GM12873 (cell line): ENCODE data around the gene SP100.

ENCODE experiments used
- TF ChIP-seq, protein P1 (sequence below): IDR thresholded peaks from 2 replicates; pipeline ENCODE4 v1.5.1; 2012; ENCODE audit warnings: low read depth, mild to moderate bottlenecking, moderate library complexity, low read length, control low read depth; ENCODE audit not compliant: insufficient read depth; ENCODE audit errors: missing control alignments

The SP100 gene

DNA sequence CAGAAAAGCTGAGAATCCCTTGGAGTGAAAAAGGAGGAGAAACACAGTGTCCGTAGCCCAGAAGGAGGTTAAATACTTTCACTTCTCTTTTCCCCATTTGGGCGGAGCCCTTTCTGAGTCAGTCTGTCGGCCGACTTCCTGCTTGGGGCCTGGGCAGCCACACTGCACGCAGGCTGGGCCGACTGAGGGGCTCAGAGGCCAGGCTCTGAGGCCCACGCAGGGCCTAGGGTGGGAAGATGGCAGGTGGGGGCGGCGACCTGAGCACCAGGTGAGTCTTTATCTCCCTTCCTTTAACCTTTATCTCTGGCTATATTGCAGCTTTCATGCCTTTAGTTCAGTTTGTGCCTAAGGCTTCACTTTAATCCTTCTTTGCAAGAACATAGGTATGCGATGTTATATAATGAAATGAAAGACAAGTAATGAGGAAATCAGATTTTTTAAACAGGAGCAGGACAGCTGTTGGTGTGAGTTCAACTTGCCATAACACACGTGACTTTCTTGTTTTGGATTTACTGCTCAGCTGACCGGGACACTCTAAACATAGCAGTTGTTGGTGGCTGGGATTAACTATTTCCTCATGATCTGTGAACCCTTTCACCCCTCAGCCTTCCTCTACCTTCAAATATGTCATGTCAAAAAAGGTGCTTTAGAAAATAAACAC is at the start of gene SP100:
SP100 (plus strand) TSS at position 141 of the 661 bp plus-strand sequence; CDS start at position 237, 96 bp downstream.
- TF ChIP-seq, protein P1, sequence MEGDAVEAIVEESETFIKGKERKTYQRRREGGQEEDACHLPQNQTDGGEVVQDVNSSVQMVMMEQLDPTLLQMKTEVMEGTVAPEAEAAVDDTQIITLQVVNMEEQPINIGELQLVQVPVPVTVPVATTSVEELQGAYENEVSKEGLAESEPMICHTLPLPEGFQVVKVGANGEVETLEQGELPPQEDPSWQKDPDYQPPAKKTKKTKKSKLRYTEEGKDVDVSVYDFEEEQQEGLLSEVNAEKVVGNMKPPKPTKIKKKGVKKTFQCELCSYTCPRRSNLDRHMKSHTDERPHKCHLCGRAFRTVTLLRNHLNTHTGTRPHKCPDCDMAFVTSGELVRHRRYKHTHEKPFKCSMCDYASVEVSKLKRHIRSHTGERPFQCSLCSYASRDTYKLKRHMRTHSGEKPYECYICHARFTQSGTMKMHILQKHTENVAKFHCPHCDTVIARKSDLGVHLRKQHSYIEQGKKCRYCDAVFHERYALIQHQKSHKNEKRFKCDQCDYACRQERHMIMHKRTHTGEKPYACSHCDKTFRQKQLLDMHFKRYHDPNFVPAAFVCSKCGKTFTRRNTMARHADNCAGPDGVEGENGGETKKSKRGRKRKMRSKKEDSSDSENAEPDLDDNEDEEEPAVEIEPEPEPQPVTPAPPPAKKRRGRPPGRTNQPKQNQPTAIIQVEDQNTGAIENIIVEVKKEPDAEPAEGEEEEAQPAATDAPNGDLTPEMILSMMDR: no peak

DNA sequence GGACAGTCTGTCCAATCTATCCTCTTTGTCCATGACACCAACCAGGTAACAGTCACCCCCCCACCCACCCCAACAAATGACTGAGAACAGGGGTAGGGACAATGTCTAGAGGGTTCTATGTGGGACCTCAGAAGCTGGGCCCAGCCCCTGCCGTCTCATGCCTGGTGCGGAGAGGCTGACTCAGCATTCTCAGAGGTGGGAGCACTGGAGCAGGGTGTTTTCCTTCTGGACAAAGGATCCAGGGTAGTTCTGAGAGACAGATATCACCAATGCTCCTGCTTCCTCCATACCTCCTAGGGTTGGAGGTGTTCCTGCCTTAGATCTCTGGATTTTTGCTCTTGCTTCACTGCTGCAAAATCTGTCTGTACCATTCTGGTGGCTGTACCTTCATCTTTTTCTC is 33.9 kb upstream of the SP100 start:
- TF ChIP-seq, protein P1: no peak

DNA sequence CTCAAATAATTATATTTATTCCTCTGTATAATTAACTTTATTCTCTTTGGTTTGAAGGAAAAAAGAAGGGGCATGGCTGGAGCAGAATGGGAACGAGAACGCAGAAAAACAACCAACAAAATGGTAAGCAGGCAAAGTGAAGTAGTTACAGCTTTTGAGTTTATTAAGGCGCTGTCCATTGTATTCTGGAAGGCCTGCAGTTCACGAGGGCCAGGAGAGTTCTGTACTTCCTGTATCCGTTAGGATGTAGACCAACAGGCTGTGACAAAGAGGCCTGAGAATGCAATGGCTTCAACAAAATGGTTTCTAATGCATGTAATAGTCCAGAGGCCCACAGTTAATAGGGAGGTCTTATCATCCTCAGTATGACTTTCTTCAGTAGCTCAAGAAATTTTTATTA is 32.5 kb upstream of the SP100 start:
- TF ChIP-seq, protein P1: no peak

DNA sequence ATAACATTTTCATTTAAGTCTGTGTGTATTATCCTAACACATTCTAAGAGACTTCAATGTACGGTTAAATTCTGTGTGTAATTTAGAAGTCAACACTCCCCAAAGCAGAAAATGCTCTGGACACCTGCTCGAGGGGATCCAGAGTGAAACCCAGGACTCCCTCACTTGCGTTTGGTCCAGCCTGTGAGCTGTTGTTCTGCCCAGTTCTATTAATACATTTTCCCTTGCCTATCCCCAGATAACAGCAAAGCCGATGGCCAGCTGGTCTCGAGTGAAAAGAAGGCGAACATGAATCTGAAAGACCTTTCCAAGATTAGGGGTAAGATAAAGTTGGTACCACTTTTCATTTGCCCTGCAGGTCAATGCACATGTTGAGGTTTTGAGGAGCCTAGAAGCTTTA is 31.0 kb upstream of the SP100 start:
- TF ChIP-seq, protein P1: no peak

DNA sequence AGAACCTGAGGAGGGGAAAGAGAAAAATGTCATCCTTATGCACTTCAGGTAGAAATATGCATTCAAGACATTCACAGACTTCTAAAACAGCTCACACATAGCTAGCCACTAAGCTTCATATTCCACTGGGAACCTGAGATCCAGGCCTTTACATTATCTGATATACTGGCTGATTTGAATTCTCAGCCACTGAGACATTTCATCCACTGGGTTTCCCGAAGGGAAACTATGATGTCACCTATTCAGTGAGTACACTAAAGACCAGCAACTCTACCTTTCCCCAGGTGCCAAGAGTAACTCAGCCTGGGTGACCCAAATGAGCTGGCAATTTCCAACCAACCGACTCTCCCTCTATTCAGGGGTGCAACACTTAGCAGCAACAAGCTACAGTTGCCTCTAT is 21.7 kb upstream of the SP100 start:
- TF ChIP-seq, protein P1: no peak

DNA sequence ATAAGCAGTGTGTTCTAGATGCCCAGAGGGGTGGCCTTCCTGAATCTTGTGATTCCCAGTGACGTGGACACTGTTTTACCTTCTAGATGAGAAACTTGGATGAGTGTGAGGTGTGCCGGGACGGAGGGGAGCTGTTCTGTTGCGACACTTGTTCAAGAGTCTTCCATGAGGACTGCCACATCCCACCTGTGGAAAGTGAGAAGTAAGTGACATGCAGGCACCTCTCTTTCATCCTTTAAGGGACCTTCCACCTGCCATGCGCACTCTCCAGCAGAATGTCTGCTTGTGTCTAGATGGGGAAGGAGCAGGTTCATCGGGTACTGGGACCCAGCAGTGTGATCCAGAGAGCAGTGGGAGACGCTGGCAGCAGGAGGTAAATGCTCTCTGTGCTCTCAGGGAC is 16.0 kb upstream of the SP100 start:
- TF ChIP-seq, protein P1: no peak

DNA sequence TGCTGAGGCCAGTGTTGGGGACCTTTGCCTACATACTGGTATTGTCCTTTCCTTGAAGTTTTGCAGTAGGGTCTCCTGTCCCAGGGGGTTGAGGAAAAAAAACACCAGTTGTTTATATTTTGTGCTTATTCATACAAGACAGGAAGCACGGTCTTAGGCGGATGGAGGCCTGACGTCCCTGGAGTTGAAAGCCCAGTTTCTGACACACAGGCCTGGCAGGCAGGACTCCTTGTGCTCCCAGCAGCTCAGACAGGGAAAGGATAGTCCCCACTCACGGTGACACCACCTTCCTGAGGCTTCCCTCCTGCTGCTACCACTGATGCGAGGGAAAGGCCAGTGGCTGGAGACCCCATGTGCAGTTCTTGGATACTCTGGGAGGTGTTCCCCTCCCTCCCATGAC is 15.5 kb upstream of the SP100 start:
- TF ChIP-seq, protein P1: no peak
